Activated CD8-positive, alpha-beta T cell treated with anti-CD3 and anti-CD28 coated beads, Interleukin-2, amount 10 ng/mL, durations not matched to agents 7 days and 5 days (primary cell): ENCODE measurements around the gene NTSR1. TPM values are rescaled to one million over a fixed set of nuclear protein-coding genes. Genes with fewer than 3 reads are reported as not detected.

ENCODE experiments used
- ATAC-seq: fragments of 150-1000 bp; cut with Tn5 transposase; one replicate; pipeline ENCODE4 v1.10.0; 2021; ENCODE audit warnings: moderate library complexity
- CTCF ChIA-PET: fragments of 350-600 bp; sonication (Branson Sonifier 250); formaldehyde crosslinking; loops from one replicate; lab custom pipeline; 2021; ENCODE audit warnings: antibody characterized with exemption; lab: Charles Lee
- POLR2A ChIA-PET: fragments of 350-600 bp; sonication (Branson Sonifier 250); formaldehyde crosslinking; loops from one replicate; lab custom pipeline; 2021; ENCODE audit warnings: antibody characterized with exemption; lab: Charles Lee
- DNase-seq: peaks from one replicate; pipeline ENCODE4 v3.0.0-alpha.2; 2020
- H3K27ac Mint-ChIP-seq: one replicate; pipeline ENCODE4 v1.8.0; 2021; ENCODE audit warnings: mild to moderate bottlenecking, mixed read lengths
- H3K27me3 Mint-ChIP-seq: one replicate; pipeline ENCODE4 v1.8.0; 2021; ENCODE audit warnings: low read depth, mixed read lengths
- H3K36me3 Mint-ChIP-seq: one replicate; pipeline ENCODE4 v1.8.0; 2021; ENCODE audit warnings: low read depth, mixed read lengths
- H3K4me1 Mint-ChIP-seq: one replicate; pipeline ENCODE4 v1.8.0; 2021; ENCODE audit warnings: low read depth, mixed read lengths
- H3K4me3 Mint-ChIP-seq: one replicate; pipeline ENCODE4 v1.8.0; 2021; ENCODE audit warnings: mild to moderate bottlenecking, mixed read lengths
- H3K9me3 Mint-ChIP-seq: one replicate; pipeline ENCODE4 v1.8.0; 2022; ENCODE audit warnings: mixed read lengths; ENCODE audit not compliant: insufficient read depth
- total RNA-seq, 2 experiments: library from RNA; stranded (reverse); gene quantifications; one replicate each; pipeline ENCODE4 v1.2.3, GENCODE V29; 2021

The NTSR1 gene
- total RNA-seq, 2 experiments from 2014 or later: 0.13 to 0.21 TPM

- CTCF ChIA-PET: no interaction called here
- H3K4me1 Mint-ChIP-seq: no peaks in the 10 kb centered on the region
- no peak overlapping the region for H3K27ac Mint-ChIP-seq
- ATAC-seq (no peak), DNase-seq (no peak)
- no peaks in the 10 kb centered on the region for H3K36me3 Mint-ChIP-seq
- no peak overlapping the region for H3K4me3 Mint-ChIP-seq
- H3K27me3 Mint-ChIP-seq: peaks cover 17% of the 10 kb centered on the region
- H3K9me3 Mint-ChIP-seq: no peaks in the 10 kb centered on the region
- POLR2A ChIA-PET: no interaction called here
These were observed 51.4 kb downstream of the NTSR1 start for GRCh38 chr20:62759981-62760431.

- POLR2A ChIA-PET: no interaction called here
- Mint-ChIP-seq H3K27ac (no peak overlapping the region), H3K4me1 (no peaks in the 10 kb centered on the region), H3K36me3 (no peaks in the 10 kb centered on the region), H3K4me3 (no peak overlapping the region), H3K9me3 (no peaks in the 10 kb centered on the region), H3K27me3 (peaks cover 17% of the 10 kb centered on the region)
- DNase-seq (no peak), ATAC-seq (no peak)
- CTCF ChIA-PET: interaction anchor here (1.0 kb wide), 1 partner anchor 32 kb away, joined by 3 read pairs; no protein-coding TSS in a partner anchor
These were observed 51.8 kb downstream of the NTSR1 start for GRCh38 chr20:62760471-62760855.

GRCh38 chr20:62760856-62761758, 52.5 kb downstream of the NTSR1 start:
- H3K27me3 Mint-ChIP-seq: peaks cover 13% of the 10 kb centered on the region
- H3K4me1 Mint-ChIP-seq: no peaks in the 10 kb centered on the region
- no peak overlapping the region for H3K4me3 Mint-ChIP-seq
- no peaks in the 10 kb centered on the region for H3K9me3 Mint-ChIP-seq
- no peak for ATAC-seq
- H3K36me3 Mint-ChIP-seq: no peaks in the 10 kb centered on the region
- H3K27ac Mint-ChIP-seq: no peak overlapping the region
- ChIA-PET CTCF (interaction anchor here (1.0 kb wide), 1 partner anchor 32 kb away, joined by 3 read pairs; no protein-coding TSS in a partner anchor), POLR2A (no interaction called here)
- no peak for DNase-seq

GRCh38 chr20:62761759-62762131, 53.1 kb downstream of the NTSR1 start:
- peaks cover 8% of the 10 kb centered on the region for H3K27me3 Mint-ChIP-seq
- DNase-seq: no peak
- H3K36me3 Mint-ChIP-seq: no peaks in the 10 kb centered on the region
- no peak overlapping the region for H3K27ac Mint-ChIP-seq
- ChIA-PET POLR2A (no interaction called here), CTCF (no interaction called here)
- ATAC-seq: no peak
- no peak overlapping the region for H3K4me3 Mint-ChIP-seq
- H3K4me1 Mint-ChIP-seq: no peaks in the 10 kb centered on the region
- no peaks in the 10 kb centered on the region for H3K9me3 Mint-ChIP-seq

- DNase-seq (no peak), ATAC-seq (no peak)
- Mint-ChIP-seq H3K27me3 (peaks cover 3% of the 10 kb centered on the region), H3K9me3 (no peaks in the 10 kb centered on the region), H3K36me3 (no peaks in the 10 kb centered on the region), H3K27ac (no peak overlapping the region), H3K4me1 (no peaks in the 10 kb centered on the region), H3K4me3 (no peak overlapping the region)
- POLR2A ChIA-PET: no interaction called here
- CTCF ChIA-PET: interaction anchor here (1.7 kb wide), 1 partner anchor 11 kb away, joined by 4 read pairs; no protein-coding TSS in a partner anchor
These were observed 53.7 kb downstream of the NTSR1 start for GRCh38 chr20:62762376-62762775.

GRCh38 chr20:62762801-62763368, 54.2 kb downstream of the NTSR1 start:
- ChIA-PET POLR2A (no interaction called here), CTCF (interaction anchor here (1.7 kb wide), 1 partner anchor 11 kb away, joined by 4 read pairs; no protein-coding TSS in a partner anchor)
- H3K4me1 Mint-ChIP-seq: no peaks in the 10 kb centered on the region
- no peaks in the 10 kb centered on the region for H3K27me3 Mint-ChIP-seq
- H3K4me3 Mint-ChIP-seq: no peak overlapping the region
- no peak overlapping the region for H3K27ac Mint-ChIP-seq
- no peak for ATAC-seq
- no peaks in the 10 kb centered on the region for H3K9me3 Mint-ChIP-seq
- DNase-seq: no peak
- H3K36me3 Mint-ChIP-seq: no peaks in the 10 kb centered on the region

- H3K36me3 Mint-ChIP-seq: no peaks in the 10 kb centered on the region
- H3K4me3 Mint-ChIP-seq: no peak overlapping the region
- CTCF ChIA-PET: interaction anchor here (1.2 to 1.7 kb wide), 2 partner anchors 10 to 75 kb away, joined by 3 to 4 read pairs; no protein-coding TSS in a partner anchor
- ATAC-seq (no peak), DNase-seq (no peak)
- H3K27ac Mint-ChIP-seq: no peak overlapping the region
- no peaks in the 10 kb centered on the region for H3K4me1 Mint-ChIP-seq
- POLR2A ChIA-PET: no interaction called here
- no peaks in the 10 kb centered on the region for H3K9me3 Mint-ChIP-seq
- no peaks in the 10 kb centered on the region for H3K27me3 Mint-ChIP-seq
These were observed 54.8 kb downstream of the NTSR1 start for GRCh38 chr20:62763404-62763803.

- Mint-ChIP-seq H3K27ac (no peak overlapping the region), H3K4me1 (no peaks in the 10 kb centered on the region), H3K9me3 (no peaks in the 10 kb centered on the region), H3K4me3 (no peak overlapping the region), H3K36me3 (no peaks in the 10 kb centered on the region), H3K27me3 (no peaks in the 10 kb centered on the region)
- ChIA-PET CTCF (interaction anchor here (1.2 kb wide), 1 partner anchor 75 kb away, joined by 3 read pairs; no protein-coding TSS in a partner anchor), POLR2A (interaction anchor here (0.7 kb wide), 1 partner anchor 30 kb away, joined by 3 read pairs; no protein-coding TSS in a partner anchor)
- no peak for ATAC-seq
- no peak for DNase-seq
These were observed 55.7 kb downstream of the NTSR1 start for GRCh38 chr20:62764156-62764935.

- Mint-ChIP-seq H3K27me3 (no peaks in the 10 kb centered on the region), H3K9me3 (no peaks in the 10 kb centered on the region), H3K4me1 (no peaks in the 10 kb centered on the region), H3K27ac (no peak overlapping the region), H3K36me3 (no peaks in the 10 kb centered on the region), H3K4me3 (no peak overlapping the region)
- ChIA-PET POLR2A (interaction anchor here (0.7 kb wide), 1 partner anchor 29 kb away, joined by 3 read pairs; no protein-coding TSS in a partner anchor), CTCF (no interaction called here)
- no peak for DNase-seq
- ATAC-seq: no peak
These were observed 56.4 kb downstream of the NTSR1 start for GRCh38 chr20:62765021-62765420.

- no peak for DNase-seq
- Mint-ChIP-seq H3K27ac (no peak overlapping the region), H3K27me3 (no peaks in the 10 kb centered on the region), H3K4me3 (no peak overlapping the region), H3K4me1 (no peaks in the 10 kb centered on the region), H3K9me3 (no peaks in the 10 kb centered on the region), H3K36me3 (no peaks in the 10 kb centered on the region)
- no peak for ATAC-seq
- ChIA-PET CTCF (no interaction called here), POLR2A (interaction anchor here (0.7 kb wide), 1 partner anchor 29 kb away, joined by 3 read pairs; no protein-coding TSS in a partner anchor)
These were observed 56.9 kb downstream of the NTSR1 start for GRCh38 chr20:62765432-62766070.

- DNase-seq (no peak), ATAC-seq (no peak)
- CTCF ChIA-PET: interaction anchor here (2.5 kb wide), 1 partner anchor 25 kb away, joined by 6 read pairs; no protein-coding TSS in a partner anchor
- H3K36me3 Mint-ChIP-seq: no peaks in the 10 kb centered on the region
- POLR2A ChIA-PET: no interaction called here
- no peaks in the 10 kb centered on the region for H3K4me1 Mint-ChIP-seq
- H3K4me3 Mint-ChIP-seq: no peak overlapping the region
- H3K9me3 Mint-ChIP-seq: no peaks in the 10 kb centered on the region
- no peak overlapping the region for H3K27ac Mint-ChIP-seq
- no peaks in the 10 kb centered on the region for H3K27me3 Mint-ChIP-seq
These were observed 57.4 kb downstream of the NTSR1 start for GRCh38 chr20:62766071-62766450.
